MM.1S (cell line): ENCODE results near the gene VPS52.

Experiments
- CTCF ChIP-seq: fragments of 300-600 bp; sonication (generic); IDR thresholded peaks from 2 replicates; pipeline ENCODE4 v1.5.1; 2016; ENCODE audit warnings: antibody characterized with exemption, low read length, mixed read lengths
- EZH2 ChIP-seq: fragments of 300-600 bp; sonication (generic); optimal IDR thresholded peaks from 2 replicates; pipeline ENCODE3; 2017; ENCODE audit warnings: low read depth, mild to moderate bottlenecking, antibody characterized with exemption, low read length, mixed read lengths

- TF ChIP-seq CTCF (no peak; the same call in 1 of the 2 replicates), EZH2 (no peak)
Measured at GRCh38 chr6:33251395-33252012, 20.2 kb downstream of the VPS52 start.
